Ovary (tissue), 3 donors: ENCODE measurements around the gene TACR3.

Experiments used
- EP300 ChIP-seq: sonication (generic); formaldehyde crosslinking; IDR thresholded peaks from one replicate; pipeline ENCODE4 v1.6.1; 2017; ENCODE audit warnings: antibody characterized with exemption
- POLR2A ChIP-seq: fragments of 450-650 bp; IDR thresholded peaks from one replicate; pipeline ENCODE4 v1.6.1; 2017; ENCODE audit warnings: antibody characterized with exemption, mild to moderate bottlenecking, moderate library complexity
- TF ChIP-seq, protein P1 (sequence below), 3 donors: fragments of 450-650 bp in 2 of 3; fragments of 200-600 bp in 1 of 3; IDR thresholded peaks; one replicate each; pipeline versions ENCODE4 v1.5.1 to v1.8.0; 2016 to 2022; ENCODE audit warnings: antibody characterized with exemption in 3 of 3, mild to moderate bottlenecking in 1 of 3
- donor health status: DM: no; HTN: no; CAD: no.

DNA sequence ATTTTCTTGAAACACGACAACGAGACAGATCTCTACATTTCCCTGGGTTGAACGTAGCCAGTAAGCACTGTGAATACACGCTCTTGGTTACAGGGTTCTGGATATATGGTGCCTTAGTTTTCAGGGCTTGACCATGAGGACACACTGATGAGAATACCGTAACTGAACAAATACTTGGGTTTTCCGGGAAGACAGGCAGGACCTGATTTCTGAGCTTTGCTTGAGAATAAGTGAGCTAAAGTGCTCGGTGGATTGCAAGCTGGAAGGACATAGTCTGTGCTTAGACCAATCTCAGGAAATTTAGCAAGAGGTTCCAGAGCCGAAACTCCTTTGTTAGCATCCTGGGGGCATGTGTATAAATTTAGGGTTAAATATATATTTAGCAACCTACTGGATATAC is 876 bp upstream of the TACR3 start:
- TF ChIP-seq, protein P1, sequence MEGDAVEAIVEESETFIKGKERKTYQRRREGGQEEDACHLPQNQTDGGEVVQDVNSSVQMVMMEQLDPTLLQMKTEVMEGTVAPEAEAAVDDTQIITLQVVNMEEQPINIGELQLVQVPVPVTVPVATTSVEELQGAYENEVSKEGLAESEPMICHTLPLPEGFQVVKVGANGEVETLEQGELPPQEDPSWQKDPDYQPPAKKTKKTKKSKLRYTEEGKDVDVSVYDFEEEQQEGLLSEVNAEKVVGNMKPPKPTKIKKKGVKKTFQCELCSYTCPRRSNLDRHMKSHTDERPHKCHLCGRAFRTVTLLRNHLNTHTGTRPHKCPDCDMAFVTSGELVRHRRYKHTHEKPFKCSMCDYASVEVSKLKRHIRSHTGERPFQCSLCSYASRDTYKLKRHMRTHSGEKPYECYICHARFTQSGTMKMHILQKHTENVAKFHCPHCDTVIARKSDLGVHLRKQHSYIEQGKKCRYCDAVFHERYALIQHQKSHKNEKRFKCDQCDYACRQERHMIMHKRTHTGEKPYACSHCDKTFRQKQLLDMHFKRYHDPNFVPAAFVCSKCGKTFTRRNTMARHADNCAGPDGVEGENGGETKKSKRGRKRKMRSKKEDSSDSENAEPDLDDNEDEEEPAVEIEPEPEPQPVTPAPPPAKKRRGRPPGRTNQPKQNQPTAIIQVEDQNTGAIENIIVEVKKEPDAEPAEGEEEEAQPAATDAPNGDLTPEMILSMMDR (IDR thresholded peaks at IDR 0.05): no peak
- TF ChIP-seq POLR2A: no peak
- TF ChIP-seq EP300: no peak
